Adrenal gland (tissue), 12 donors: ENCODE measurements around the gene CACNA1I. TPM values are rescaled to one million over a fixed set of nuclear protein-coding genes. Genes with fewer than 3 reads are reported as not detected.
A peak's percentile ranks its signal among the peaks of the same experiment; 100 is the strongest.

ENCODE experiments used
- DNase-seq, 7 donors: peaks; one replicate each; pipeline ENCODE4 v3.0.0-alpha.2; 2019 to 2020
- H3K27ac ChIP-seq, 5 donors: fragments of 200-600 bp; sonication (generic) in 4 of 5; 1 replicate in 3 of 5; 2 replicates in 2 of 5; pipeline versions ENCODE4 v1.5.1 to v1.8.0; 2016 to 2020; ENCODE audit warnings: mild to moderate bottlenecking in 1 of 5
- H3K27me3 ChIP-seq: fragments of 200-600 bp; 2 replicates; pipeline ENCODE4 v1.8.0; 2021
- H3K36me3 ChIP-seq, 2 donors: fragments of 200-600 bp; replicated peaks in 1 of 2; 1 replicate in 1 of 2; 2 replicates in 1 of 2; pipeline versions ENCODE4 v1.5.1 to v1.8.0; 2018 to 2022
- H3K4me1 ChIP-seq, 2 donors: fragments of 200-600 bp; replicated peaks in 1 of 2; 1 replicate in 1 of 2; 2 replicates in 1 of 2; pipeline versions ENCODE4 v1.5.1 to v1.8.0; 2018 to 2021
- H3K4me3 ChIP-seq, 4 donors: fragments of 200-600 bp; sonication (generic) in 3 of 4; one replicate each; pipeline ENCODE4 v1.5.1; 2016 to 2018
- H3K9me3 ChIP-seq, 3 donors: fragments of 200-600 bp; sonication (generic) in 1 of 3; replicated peaks in 1 of 3; 1 replicate in 2 of 3; 2 replicates in 1 of 3; pipeline versions ENCODE4 v1.5.1 to v1.8.0; 2016 to 2021
- POLR2A ChIP-seq, 2 donors: fragments of 450-650 bp; IDR thresholded peaks; one replicate each; pipeline ENCODE4 v1.6.1; 2017; ENCODE audit warnings: antibody characterized with exemption in 2 of 2, mild to moderate bottlenecking in 2 of 2, moderate library complexity in 1 of 2
- WGBS, 4 donors: extraction: QIAGEN DNeasy Blood & Tissue Kit in 2 of 4; methylation state at CpG; one replicate each; pipeline versions ENCODE4 v1.1.5 to v1.1.7; 2013 to 2017; 5-methylcytosine and 5-hydroxymethylcytosine counted together
- intact Hi-C, 2 donors: fragments of 100-400 bp; cut with DNase I; formaldehyde crosslinking; loops; one replicate each; pipeline versions ENCODE4 v1.14.1 to v1.15.0; 2022 to 2023
- polyA plus RNA-seq, 3 donors: library from polyadenylated mRNA; stranded (reverse); fragments of 200-250 nt in 2 of 3; fragments of 350-450 nt in 1 of 3; fragmentation: Illumina TruSeq in 1 of 3; extraction: RNeasy Lipid Tissue Mini Kit (QIAGEN cat#74804) in 1 of 3; gene quantifications; one replicate each; pipeline ENCODE4 v1.2.3, GENCODE V29; 2013 to 2014
- total RNA-seq, 9 donors: library from RNA; depleted of rRNA in 4 of 9; stranded (reverse); fragments of >200 nt in 4 of 9; fragments of 120-200 nt in 1 of 9; fragmentation: NEBNext Ultra II Directional in 1 of 9; extraction: Animal tissue kit (Norgen Biotek cat#: 25700) in 1 of 9; gene quantifications; one replicate each; pipeline versions ENCODE4 v1.1.0 to v1.2.4, GENCODE V29; 2013 to 2023
- TF ChIP-seq, protein P1 (sequence below), 6 experiments: fragments of 450-650 bp in 4 of 6; fragments of 200-600 bp in 2 of 6; sonication (generic) in 1 of 6; IDR thresholded peaks; 1 replicate in 5 of 6; 2 replicates in 1 of 6; pipeline versions ENCODE4 v1.5.1 to v1.8.0; 2016 to 2021; ENCODE audit warnings: antibody characterized with exemption in 6 of 6, mild to moderate bottlenecking in 2 of 6, moderate library complexity in 1 of 6
- donor health status: healthy with polysubstance abuse.
- donor health status: Bipolar disorder and iron deficiency.
- donor health status: DM: yes; HTN: yes; CAD: no.
- donor health status: DM: no; HTN: no; CAD: no.
- donor health status: DM: no; HTN: no; CAD: no.
- donor health status: DM: yes; HTN: yes; CAD: no.

The CACNA1I gene
- total and polyA plus RNA-seq, 12 donors, result 0.06 to 20.1 (median 3.2) TPM

DNA sequence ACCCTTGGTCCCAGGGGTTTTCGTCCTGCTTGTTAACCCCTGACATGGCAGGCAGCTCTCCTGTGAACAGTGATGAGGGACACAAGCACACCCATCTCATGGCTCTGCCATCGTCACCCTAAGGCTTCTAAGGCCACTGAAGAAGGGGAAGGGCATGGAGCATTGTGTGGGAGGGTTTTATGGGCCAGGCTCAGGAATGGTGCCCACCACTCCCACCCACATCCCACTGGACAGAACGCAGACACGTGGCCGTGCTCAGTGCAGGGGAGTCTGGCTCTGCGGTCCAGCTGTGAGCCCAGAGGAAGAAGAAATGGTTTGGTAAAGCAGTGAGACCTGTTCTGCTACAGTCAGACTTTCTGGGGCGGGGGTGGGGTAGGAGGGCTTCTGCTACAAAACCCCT lies 130.0 kb downstream of the CACNA1I start:
- no peak overlapping the region for H3K4me3 ChIP-seq
- TF ChIP-seq, protein P1, sequence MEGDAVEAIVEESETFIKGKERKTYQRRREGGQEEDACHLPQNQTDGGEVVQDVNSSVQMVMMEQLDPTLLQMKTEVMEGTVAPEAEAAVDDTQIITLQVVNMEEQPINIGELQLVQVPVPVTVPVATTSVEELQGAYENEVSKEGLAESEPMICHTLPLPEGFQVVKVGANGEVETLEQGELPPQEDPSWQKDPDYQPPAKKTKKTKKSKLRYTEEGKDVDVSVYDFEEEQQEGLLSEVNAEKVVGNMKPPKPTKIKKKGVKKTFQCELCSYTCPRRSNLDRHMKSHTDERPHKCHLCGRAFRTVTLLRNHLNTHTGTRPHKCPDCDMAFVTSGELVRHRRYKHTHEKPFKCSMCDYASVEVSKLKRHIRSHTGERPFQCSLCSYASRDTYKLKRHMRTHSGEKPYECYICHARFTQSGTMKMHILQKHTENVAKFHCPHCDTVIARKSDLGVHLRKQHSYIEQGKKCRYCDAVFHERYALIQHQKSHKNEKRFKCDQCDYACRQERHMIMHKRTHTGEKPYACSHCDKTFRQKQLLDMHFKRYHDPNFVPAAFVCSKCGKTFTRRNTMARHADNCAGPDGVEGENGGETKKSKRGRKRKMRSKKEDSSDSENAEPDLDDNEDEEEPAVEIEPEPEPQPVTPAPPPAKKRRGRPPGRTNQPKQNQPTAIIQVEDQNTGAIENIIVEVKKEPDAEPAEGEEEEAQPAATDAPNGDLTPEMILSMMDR (IDR thresholded peaks at IDR 0.05), result no peak
- no peak for TF ChIP-seq POLR2A (IDR thresholded peaks at IDR 0.05)
- WGBS, 4 donors, result 83 to 94% (median 85%) methylated on average over 2 to 7 of the region's 7 CpGs

DNA sequence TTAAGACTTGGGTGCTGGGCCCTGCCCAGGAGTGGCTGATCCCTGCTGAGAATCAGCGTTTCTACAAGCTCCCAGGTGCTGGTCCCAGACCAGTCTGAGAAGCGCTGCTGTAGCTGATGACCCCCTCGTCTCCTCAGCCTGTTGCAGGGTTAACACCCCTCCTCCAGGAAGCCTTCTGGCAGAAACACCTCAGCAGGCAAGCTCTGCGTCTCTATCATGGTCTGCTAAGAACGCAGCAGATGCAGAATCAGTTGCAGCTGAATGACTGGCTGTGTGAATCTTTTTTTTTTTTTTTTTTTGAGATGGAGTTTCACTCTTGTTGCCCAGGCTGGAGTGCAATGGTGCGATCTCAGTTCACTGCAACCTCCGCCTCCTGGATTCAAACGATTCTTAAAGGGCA lies 132.5 kb downstream of the CACNA1I start:
- intact Hi-C loops, result no loop called here
- WGBS, 4 donors, result 84 to 96% (median 88%) methylated on average over 7 to 8 of the region's 8 CpGs

More for the DNA sequence above, 130.0 kb downstream of the CACNA1I start:
- H3K27ac ChIP-seq, result no peak overlapping the region
- H3K27me3 ChIP-seq, result no peaks in the 10 kb centered on the region
- intact Hi-C loops, result no loop called here
- DNase-seq, result no peak
- H3K9me3 ChIP-seq, result no peaks in the 10 kb centered on the region
- H3K4me1 ChIP-seq, result no peaks in the 10 kb centered on the region
- no peaks in the 10 kb centered on the region for H3K36me3 ChIP-seq

DNA sequence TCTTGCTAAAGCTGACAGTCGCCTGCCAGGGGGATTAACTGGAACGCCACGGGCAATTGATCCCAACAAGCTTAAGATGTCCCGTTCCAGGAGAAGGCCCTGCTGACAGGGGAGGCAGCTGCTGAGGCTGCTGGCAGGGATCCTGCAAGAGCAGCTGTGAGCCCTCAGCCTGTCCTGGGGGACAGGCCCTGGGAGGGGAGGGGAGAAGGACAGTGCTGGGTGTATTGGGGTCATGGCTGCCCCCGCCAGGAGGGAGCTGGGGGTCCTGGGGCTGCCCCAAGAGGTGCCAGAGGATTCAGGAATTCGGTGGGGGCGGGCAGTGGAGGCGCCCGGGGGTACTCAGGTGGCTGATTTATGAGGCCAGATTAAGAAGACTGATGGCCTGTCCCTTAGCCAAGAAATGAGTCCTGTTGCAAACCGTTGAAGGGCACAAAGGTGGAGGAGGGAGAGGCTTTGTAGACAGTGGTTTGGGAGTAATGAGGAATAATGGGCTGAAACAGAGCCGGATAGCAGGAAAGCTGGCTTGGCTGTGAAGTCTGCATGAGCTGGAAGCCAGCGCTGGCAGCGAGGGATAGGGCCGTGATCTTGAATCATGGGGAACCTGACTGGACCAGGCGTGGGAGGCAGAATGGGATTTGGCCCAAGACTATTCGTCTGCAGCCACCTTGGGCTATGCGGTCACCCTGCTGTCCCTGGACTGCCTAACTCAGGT lies 133.5 kb downstream of the CACNA1I start:
- TF ChIP-seq POLR2A (IDR thresholded peaks at IDR 0.05), result no peak
- TF ChIP-seq, protein P1 (IDR thresholded peaks at IDR 0.05), result no peak
- intact Hi-C loops, result no loop called here
- H3K27me3 ChIP-seq, result no peaks in the 10 kb centered on the region
- no peaks in the 10 kb centered on the region for H3K36me3 ChIP-seq
- no peak overlapping the region for H3K4me3 ChIP-seq
- H3K9me3 ChIP-seq, result no peaks in the 10 kb centered on the region
- peak in 2 of 7 donors; percentile 30 to 48 for DNase-seq
- 48 to 63% (median 61%) methylated on average over 10 to 17 of the region's 17 CpGs for WGBS, 4 donors
- no peak overlapping the region for H3K27ac ChIP-seq
- H3K4me1 ChIP-seq, result no peaks in the 10 kb centered on the region

More for the DNA sequence above, 132.5 kb downstream of the CACNA1I start:
- Histone ChIP-seq H3K4me1 (no peaks in the 10 kb centered on the region), H3K27me3 (no peaks in the 10 kb centered on the region), H3K36me3 (no peaks in the 10 kb centered on the region), H3K9me3 (no peaks in the 10 kb centered on the region), H3K27ac (no peak overlapping the region), H3K4me3 (no peak overlapping the region)
- no peak for DNase-seq
- TF ChIP-seq, protein P1 (IDR thresholded peaks at IDR 0.05), result no peak
- no peak for TF ChIP-seq POLR2A (IDR thresholded peaks at IDR 0.05)

DNA sequence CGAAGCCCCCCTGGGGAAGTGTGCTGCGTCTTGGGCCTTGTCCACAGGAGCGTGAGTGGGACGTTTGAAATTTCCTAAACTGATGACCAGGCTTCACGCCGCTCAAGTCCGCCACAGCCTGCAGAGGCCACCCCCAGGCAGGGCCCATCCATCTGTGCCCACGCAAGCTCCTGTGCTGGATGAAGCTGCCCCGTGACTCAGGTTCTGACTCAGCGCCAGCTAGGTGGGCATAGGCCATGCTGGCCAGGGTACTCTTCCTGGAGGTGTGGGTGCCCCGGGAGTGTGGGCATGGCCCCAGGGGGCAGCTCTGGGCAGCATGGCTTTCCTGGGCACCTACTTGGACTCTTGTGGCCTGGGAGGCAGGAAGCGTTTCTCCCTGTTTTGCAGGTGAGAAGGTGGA lies 134.8 kb downstream of the CACNA1I start:
- Histone ChIP-seq H3K4me1 (peaks cover 0 to 3% of the 10 kb centered on the region in 2 donors), H3K36me3 (no peaks in the 10 kb centered on the region), H3K27me3 (no peaks in the 10 kb centered on the region), H3K9me3 (no peaks in the 10 kb centered on the region), H3K27ac (no peak overlapping the region), H3K4me3 (no peak overlapping the region)
- 57 to 94% (median 91%) methylated on average over 1 to 12 of the region's 12 CpGs for WGBS, 4 donors
- no peak for DNase-seq
- intact Hi-C loops, result no loop called here
- TF ChIP-seq, protein P1 (IDR thresholded peaks at IDR 0.05), result no peak
- TF ChIP-seq POLR2A (IDR thresholded peaks at IDR 0.05), result no peak
